GM10266 (cell line): ENCODE data around the gene ACOXL.

ENCODE experiments used
- DNase-seq: peaks from one replicate; pipeline ENCODE4 v3.0.0; 2012; ENCODE audit errors: extremely low spot score
- CTCF ChIP-seq: IDR thresholded peaks from 2 replicates; pipeline ENCODE4 v1.5.1; 2012; ENCODE audit warnings: mild to moderate bottlenecking, low read depth; ENCODE audit not compliant: control insufficient read depth, insufficient read depth; ENCODE audit errors: missing control alignments

ACOXL gene

GRCh38 chr2:110925479-110925878 is 193.1 kb downstream of the ACOXL start:
- TF ChIP-seq CTCF: no peak
- no peak for DNase-seq

GRCh38 chr2:110927526-110927925 is 195.2 kb downstream of the ACOXL start:
- no peak for TF ChIP-seq CTCF
- DNase-seq: no peak

DNA sequence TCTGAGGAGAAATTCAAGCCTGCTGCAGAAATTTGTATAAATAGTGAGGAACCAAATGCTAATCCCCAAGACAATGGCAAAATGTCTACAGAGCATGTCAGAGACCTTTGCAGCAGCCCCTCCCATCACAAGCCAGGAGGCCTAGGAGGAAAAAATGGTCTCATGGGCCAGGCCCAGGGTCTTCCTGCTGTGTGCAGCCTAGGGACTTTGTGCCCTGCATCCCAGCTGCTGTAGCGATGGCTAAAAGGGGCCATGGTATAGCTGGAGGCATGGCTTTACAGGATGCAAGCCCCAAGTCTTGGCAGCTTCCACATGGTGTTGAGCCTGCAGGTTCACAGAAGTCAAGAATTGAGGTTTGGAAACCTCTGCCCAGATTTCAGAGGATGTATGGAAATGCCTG is 197.2 kb downstream of the ACOXL start:
- TF ChIP-seq CTCF: no peak
- no peak for DNase-seq

GRCh38 chr2:110931648-110932047 is 199.3 kb downstream of the ACOXL start:
- no peak for DNase-seq

DNA sequence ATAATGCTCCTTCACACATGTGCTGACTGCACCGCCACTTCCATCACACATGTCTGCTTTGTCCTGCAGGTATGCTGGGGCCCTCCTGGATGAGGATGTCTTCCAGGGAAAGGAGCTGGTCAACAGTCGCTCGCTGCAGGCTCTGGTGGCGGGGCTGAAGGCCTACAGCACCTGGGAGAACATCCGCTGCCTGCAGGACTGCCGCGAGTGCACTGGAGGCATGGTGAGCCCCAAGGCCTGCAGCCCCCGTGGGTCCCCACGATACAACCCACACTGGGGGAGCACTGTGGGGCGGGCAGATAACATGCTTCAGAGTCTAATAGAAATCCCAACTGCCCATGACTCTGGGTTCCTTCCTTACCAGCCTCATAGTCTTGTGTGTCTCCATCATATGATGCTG is 201.0 kb downstream of the ACOXL start:
- TF ChIP-seq CTCF: no peak
- no peak for DNase-seq

More at GRCh38 chr2:110931648-110932047, 199.3 kb downstream of the ACOXL start:
- no peak for TF ChIP-seq CTCF

DNA sequence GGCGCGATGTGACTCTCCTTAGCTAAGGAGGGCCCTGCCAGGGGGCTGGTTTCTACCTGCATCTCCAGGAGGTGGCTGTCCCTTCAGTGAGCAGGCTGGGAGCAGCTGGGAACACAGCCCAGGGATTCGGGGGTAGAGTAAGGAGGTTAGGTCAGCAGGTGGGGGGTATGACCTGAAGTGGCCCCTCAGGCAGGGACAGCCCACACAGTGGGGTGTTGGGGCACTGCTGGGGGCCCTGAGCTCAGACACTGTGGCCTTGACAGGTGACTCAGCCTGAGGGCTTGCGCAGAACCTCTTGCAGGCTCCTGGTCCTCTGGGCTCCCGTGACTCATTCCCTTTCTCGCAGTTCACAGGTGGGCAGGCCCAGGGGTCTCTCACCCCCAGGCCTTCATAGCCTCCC is 202.6 kb downstream of the ACOXL start:
- no peak for DNase-seq
- TF ChIP-seq CTCF: no peak

GRCh38 chr2:110940376-110940910 is 208.1 kb downstream of the ACOXL start:
- DNase-seq: no peak
- no peak for TF ChIP-seq CTCF
